CMK (cell line): Measurements from ENCODE around the gene PIGH.
"Not testable (repeated sequence)": the region's sequence is repeated elsewhere in the genome, so short reads cannot be mapped to it uniquely, and the experiment has no call there.

Experiments used
- DNase-seq: peaks from one replicate; pipeline ENCODE4 v3.0.0-alpha.2; 2010; ENCODE audit warnings: low read depth

The PIGH gene

GRCh38 chr14:67551123-67551522 is 48.9 kb downstream of the PIGH start:
- DNase-seq, result no peak

- no peak for DNase-seq
These were observed 50.3 kb downstream of the PIGH start for GRCh38 chr14:67549734-67550133.

GRCh38 chr14:67547224-67547780 is 52.8 kb downstream of the PIGH start:
- DNase-seq, result no peak

GRCh38 chr14:67544590-67544989 is 55.5 kb downstream of the PIGH start:
- no peak for DNase-seq

- DNase-seq, result not testable (repeated sequence)
These were observed 57.4 kb downstream of the PIGH start for GRCh38 chr14:67542620-67543019.

- DNase-seq, result no peak
These were observed 58.4 kb downstream of the PIGH start for GRCh38 chr14:67541448-67542387.
